GM21717 (cell line): Measurements from ENCODE around the gene RTRAF.

Source experiments
- ATAC-seq: cut with Tn5 transposase; IDR thresholded peaks from one replicate; pipeline ENCODE4 v1.9.1; 2021; ENCODE audit warnings: mild to moderate bottlenecking, moderate library complexity; ENCODE audit not compliant: unreplicated experiment

The RTRAF gene

GRCh38 chr14:52048641-52049204 is 59.4 kb downstream of the RTRAF start:
- no peak for ATAC-seq

- ATAC-seq: no peak
Measured at GRCh38 chr14:52049271-52049670, 59.9 kb downstream of the RTRAF start.

GRCh38 chr14:52049721-52050588 is 60.6 kb downstream of the RTRAF start:
- no peak for ATAC-seq

GRCh38 chr14:52051251-52051650 is 61.9 kb downstream of the RTRAF start:
- ATAC-seq: no peak

GRCh38 chr14:52051871-52052270 is 62.5 kb downstream of the RTRAF start:
- no peak for ATAC-seq

- no peak for ATAC-seq
Measured at GRCh38 chr14:52052288-52052943, 63.1 kb downstream of the RTRAF start.

GRCh38 chr14:52053044-52053443 is 63.7 kb downstream of the RTRAF start:
- no peak for ATAC-seq

- ATAC-seq: no peak
Measured at GRCh38 chr14:52054678-52055077, 65.3 kb downstream of the RTRAF start.

- no peak for ATAC-seq
Measured at GRCh38 chr14:52055167-52055566, 65.8 kb downstream of the RTRAF start.

- no peak for ATAC-seq
Measured at GRCh38 chr14:52058341-52058740, 69.0 kb downstream of the RTRAF start.

GRCh38 chr14:52059649-52060048 is 70.3 kb downstream of the RTRAF start:
- no peak for ATAC-seq

- no peak for ATAC-seq
Measured at GRCh38 chr14:52060080-52060479, 70.7 kb downstream of the RTRAF start.
